ENCODE measurements around the gene EPB41L4A. TPM values are rescaled to one million over a fixed set of nuclear protein-coding genes. Genes with fewer than 3 reads are reported as not detected.
"Not testable (repeated sequence)": the region's sequence is repeated elsewhere in the genome, so short reads cannot be mapped to it uniquely, and the experiment has no call there.

The EPB41L4A gene
- total RNA-seq, 1 experiment from 2014 or later, result 5.2 TPM

DNA sequence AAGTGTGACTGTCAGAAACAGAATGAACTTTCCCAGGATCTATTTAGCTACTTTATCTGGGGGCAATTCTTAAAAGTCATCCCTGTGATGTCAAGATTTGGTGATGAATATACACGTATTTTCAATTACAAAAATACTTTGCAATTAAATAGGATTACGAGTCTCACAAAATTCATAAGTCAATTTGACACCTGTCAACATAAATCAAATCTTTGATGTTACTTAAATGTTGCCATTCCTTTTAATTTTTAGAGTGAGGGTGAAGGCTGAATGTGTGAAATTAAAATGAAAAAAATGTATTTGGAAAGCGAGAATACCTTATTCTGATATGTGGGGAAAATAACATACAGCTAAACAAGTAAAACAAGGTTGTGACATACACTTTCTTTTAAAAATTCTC is 202.9 kb downstream of the EPB41L4A start (continued):
- TF ChIP-seq, protein P1, sequence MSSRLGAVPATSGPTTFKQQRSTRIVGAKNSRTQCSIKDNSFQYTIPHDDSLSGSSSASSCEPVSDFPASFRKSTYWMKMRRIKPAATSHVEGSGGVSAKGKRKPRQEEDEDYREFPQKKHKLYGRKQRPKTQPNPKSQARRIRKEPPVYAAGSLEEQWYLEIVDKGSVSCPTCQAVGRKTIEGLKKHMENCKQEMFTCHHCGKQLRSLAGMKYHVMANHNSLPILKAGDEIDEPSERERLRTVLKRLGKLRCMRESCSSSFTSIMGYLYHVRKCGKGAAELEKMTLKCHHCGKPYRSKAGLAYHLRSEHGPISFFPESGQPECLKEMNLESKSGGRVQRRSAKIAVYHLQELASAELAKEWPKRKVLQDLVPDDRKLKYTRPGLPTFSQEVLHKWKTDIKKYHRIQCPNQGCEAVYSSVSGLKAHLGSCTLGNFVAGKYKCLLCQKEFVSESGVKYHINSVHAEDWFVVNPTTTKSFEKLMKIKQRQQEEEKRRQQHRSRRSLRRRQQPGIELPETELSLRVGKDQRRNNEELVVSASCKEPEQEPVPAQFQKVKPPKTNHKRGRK (CRISPR knock-in tag; IDR thresholded peaks at IDR 0.05; ENCODE audit: borderline replicate concordance), result no peak
- TF ChIP-seq, protein P2, sequence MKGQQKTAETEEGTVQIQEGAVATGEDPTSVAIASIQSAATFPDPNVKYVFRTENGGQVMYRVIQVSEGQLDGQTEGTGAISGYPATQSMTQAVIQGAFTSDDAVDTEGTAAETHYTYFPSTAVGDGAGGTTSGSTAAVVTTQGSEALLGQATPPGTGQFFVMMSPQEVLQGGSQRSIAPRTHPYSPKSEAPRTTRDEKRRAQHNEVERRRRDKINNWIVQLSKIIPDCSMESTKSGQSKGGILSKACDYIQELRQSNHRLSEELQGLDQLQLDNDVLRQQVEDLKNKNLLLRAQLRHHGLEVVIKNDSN (CRISPR knock-in tag; IDR thresholded peaks at IDR 0.05), result no peak
- TF ChIP-seq NFYB (CRISPR knock-in tag; conservative IDR thresholded peaks at IDR 0.05; ENCODE audit: low read depth), result no peak
- TF ChIP-seq, protein P3, sequence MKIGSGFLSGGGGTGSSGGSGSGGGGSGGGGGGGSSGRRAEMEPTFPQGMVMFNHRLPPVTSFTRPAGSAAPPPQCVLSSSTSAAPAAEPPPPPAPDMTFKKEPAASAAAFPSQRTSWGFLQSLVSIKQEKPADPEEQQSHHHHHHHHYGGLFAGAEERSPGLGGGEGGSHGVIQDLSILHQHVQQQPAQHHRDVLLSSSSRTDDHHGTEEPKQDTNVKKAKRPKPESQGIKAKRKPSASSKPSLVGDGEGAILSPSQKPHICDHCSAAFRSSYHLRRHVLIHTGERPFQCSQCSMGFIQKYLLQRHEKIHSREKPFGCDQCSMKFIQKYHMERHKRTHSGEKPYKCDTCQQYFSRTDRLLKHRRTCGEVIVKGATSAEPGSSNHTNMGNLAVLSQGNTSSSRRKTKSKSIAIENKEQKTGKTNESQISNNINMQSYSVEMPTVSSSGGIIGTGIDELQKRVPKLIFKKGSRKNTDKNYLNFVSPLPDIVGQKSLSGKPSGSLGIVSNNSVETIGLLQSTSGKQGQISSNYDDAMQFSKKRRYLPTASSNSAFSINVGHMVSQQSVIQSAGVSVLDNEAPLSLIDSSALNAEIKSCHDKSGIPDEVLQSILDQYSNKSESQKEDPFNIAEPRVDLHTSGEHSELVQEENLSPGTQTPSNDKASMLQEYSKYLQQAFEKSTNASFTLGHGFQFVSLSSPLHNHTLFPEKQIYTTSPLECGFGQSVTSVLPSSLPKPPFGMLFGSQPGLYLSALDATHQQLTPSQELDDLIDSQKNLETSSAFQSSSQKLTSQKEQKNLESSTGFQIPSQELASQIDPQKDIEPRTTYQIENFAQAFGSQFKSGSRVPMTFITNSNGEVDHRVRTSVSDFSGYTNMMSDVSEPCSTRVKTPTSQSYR (CRISPR knock-in tag; IDR thresholded peaks at IDR 0.05), result no peak

DNA sequence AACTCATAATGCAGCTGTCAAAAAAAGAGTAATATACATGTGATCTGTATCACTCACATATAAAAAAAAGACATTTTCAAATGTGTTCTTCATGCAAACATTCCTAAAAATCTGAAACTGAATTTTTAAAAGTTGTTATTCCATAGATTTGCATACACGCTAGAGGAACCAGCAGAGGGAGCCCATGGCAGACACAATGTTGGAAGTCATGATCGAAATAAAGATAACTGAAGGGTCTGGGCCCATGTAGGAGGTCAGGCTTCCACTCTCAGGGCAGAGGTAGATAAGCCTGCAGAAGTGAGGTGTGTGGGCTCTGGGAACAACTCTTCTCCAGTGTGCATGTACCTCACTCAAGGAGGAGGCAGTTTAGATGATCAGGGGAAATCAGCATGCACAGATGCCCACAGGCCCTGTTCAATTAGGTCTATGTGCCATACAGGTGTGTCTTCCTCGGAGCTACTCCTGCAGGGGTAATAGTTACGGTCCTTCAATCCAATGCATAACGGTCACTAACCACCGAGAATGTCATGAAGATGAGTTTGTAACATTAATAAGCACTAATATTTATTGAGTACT is 208.6 kb downstream of the EPB41L4A start:
- Mint-ChIP-seq H3K36me3 (peaks cover 5% of the 10 kb centered on the region; the same call in 1 of the 2 replicates), H3K9me3 (peaks cover 5% of the 10 kb centered on the region; the same call in 1 of the 2 replicates), H3K4me3 (no peak overlapping the region), H3K27ac (no peak overlapping the region), H3K4me1 (peaks cover 36% of the 10 kb centered on the region), H3K27me3 (ENCODE audit: low read depth) (peaks cover 2% of the 10 kb centered on the region; the same call in 1 of the 2 replicates)
- TF ChIP-seq, protein P4, sequence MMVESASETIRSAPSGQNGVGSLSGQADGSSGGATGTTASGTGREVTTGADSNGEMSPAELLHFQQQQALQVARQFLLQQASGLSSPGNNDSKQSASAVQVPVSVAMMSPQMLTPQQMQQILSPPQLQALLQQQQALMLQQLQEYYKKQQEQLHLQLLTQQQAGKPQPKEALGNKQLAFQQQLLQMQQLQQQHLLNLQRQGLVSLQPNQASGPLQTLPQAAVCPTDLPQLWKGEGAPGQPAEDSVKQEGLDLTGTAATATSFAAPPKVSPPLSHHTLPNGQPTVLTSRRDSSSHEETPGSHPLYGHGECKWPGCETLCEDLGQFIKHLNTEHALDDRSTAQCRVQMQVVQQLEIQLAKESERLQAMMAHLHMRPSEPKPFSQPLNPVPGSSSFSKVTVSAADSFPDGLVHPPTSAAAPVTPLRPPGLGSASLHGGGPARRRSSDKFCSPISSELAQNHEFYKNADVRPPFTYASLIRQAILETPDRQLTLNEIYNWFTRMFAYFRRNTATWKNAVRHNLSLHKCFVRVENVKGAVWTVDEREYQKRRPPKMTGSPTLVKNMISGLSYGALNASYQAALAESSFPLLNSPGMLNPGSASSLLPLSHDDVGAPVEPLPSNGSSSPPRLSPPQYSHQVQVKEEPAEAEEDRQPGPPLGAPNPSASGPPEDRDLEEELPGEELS (CRISPR knock-in tag; IDR thresholded peaks at IDR 0.05), result no peak
- TF ChIP-seq, protein P5, sequence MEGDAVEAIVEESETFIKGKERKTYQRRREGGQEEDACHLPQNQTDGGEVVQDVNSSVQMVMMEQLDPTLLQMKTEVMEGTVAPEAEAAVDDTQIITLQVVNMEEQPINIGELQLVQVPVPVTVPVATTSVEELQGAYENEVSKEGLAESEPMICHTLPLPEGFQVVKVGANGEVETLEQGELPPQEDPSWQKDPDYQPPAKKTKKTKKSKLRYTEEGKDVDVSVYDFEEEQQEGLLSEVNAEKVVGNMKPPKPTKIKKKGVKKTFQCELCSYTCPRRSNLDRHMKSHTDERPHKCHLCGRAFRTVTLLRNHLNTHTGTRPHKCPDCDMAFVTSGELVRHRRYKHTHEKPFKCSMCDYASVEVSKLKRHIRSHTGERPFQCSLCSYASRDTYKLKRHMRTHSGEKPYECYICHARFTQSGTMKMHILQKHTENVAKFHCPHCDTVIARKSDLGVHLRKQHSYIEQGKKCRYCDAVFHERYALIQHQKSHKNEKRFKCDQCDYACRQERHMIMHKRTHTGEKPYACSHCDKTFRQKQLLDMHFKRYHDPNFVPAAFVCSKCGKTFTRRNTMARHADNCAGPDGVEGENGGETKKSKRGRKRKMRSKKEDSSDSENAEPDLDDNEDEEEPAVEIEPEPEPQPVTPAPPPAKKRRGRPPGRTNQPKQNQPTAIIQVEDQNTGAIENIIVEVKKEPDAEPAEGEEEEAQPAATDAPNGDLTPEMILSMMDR (IDR thresholded peaks at IDR 0.05), result peak; percentile 29; the same call in 1 of the 2 replicates
- ATAC-seq, result peak; percentile 40
- CTCF ChIA-PET, result interaction anchor here (1.0 to 2.9 kb wide), 2 partner anchors 27 to 209 kb away, joined by 3 to 34 read pairs; partner anchors contain the start of gene EPB41L4A
- DNase-seq (ENCODE audit: low spot score), result peak; percentile 38
- POLR2A ChIA-PET, result no interaction called here

DNA sequence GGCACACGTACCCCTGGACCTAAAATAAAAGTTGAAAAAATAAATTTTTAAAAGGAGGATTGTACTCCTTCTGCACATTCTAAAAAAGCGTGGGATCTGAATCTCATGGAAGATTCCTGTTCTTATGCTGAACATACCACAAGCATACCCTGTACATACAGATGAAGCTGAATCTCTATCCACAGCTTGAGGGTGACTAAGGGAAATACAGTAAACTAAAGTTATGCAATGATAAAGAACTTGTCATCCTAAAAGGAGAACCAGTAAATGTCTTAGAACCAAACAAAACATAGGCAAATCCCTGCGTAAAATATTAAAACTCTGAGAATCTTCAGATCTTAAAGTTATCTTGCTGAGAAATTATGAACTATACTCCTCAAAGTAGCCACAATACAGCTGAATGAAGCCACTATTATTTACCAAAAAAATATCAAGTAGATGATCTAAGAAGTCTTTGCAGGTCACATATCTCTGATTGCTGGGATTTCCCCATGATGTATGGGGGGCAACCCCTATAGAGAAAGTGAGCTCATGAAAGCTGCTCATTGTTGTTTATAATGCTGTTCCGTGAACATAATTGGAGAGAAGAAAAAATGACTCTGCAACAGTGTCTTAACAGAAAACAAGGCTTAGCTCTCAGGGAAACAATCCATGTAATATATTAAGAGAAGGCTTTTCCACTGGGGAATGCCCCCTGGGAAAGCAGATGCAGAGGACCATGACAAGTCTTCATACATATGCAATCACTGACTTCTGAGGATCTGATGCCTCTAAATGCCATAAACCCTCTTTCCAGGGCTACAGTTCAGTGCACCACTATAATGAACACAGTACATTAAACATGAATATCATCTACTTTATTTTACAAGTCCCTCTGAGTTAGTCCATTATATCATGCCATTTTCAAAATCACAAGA is 210.1 kb downstream of the EPB41L4A start:
- H3K4me3 Mint-ChIP-seq, result no peak overlapping the region
- DNase-seq (ENCODE audit: low spot score), result no peak
- peaks cover 51% of the 10 kb centered on the region for H3K4me1 Mint-ChIP-seq
- peaks cover 5% of the 10 kb centered on the region; the same call in 1 of the 2 replicates for H3K36me3 Mint-ChIP-seq
- ChIA-PET POLR2A (no interaction called here), CTCF (interaction anchor here (1.0 to 1.2 kb wide), 2 partner anchors 211 to 283 kb away, joined by 3 to 8 read pairs; no protein-coding TSS in a partner anchor)
- ATAC-seq, result no peak
- TF ChIP-seq, protein P6, sequence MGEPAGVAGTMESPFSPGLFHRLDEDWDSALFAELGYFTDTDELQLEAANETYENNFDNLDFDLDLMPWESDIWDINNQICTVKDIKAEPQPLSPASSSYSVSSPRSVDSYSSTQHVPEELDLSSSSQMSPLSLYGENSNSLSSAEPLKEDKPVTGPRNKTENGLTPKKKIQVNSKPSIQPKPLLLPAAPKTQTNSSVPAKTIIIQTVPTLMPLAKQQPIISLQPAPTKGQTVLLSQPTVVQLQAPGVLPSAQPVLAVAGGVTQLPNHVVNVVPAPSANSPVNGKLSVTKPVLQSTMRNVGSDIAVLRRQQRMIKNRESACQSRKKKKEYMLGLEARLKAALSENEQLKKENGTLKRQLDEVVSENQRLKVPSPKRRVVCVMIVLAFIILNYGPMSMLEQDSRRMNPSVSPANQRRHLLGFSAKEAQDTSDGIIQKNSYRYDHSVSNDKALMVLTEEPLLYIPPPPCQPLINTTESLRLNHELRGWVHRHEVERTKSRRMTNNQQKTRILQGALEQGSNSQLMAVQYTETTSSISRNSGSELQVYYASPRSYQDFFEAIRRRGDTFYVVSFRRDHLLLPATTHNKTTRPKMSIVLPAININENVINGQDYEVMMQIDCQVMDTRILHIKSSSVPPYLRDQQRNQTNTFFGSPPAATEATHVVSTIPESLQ (CRISPR knock-in tag; IDR thresholded peaks at IDR 0.05), result no peak
- TF ChIP-seq ATF1 (CRISPR knock-in tag; IDR thresholded peaks at IDR 0.05), result no peak
- TF ChIP-seq, protein P7, sequence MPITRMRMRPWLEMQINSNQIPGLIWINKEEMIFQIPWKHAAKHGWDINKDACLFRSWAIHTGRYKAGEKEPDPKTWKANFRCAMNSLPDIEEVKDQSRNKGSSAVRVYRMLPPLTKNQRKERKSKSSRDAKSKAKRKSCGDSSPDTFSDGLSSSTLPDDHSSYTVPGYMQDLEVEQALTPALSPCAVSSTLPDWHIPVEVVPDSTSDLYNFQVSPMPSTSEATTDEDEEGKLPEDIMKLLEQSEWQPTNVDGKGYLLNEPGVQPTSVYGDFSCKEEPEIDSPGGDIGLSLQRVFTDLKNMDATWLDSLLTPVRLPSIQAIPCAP (CRISPR knock-in tag; IDR thresholded peaks at IDR 0.05), result no peak
- H3K9me3 Mint-ChIP-seq, result peaks cover 5% of the 10 kb centered on the region; the same call in 1 of the 2 replicates
- H3K27ac Mint-ChIP-seq, result no peak overlapping the region
- H3K27me3 Mint-ChIP-seq (ENCODE audit: low read depth), result peaks cover 2% of the 10 kb centered on the region; the same call in 1 of the 2 replicates

DNA sequence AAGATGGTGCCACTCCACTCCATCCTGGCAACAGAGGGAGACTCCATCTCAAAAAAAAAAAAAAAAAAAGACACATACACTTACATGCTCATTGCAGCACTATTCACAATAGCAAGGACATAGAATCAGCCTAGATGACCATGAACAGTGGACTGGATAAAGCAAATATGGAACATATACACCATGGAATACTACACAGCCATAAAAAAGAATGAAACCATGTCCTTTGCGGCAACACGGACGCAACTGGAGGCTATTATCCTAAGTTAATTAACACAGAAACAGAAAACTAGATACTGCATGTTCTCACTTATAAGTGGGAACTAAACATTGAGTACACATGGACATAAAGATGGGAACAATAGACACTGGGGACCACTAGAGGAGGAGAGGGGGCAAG is 210.9 kb downstream of the EPB41L4A start:
- peaks cover 53% of the 10 kb centered on the region for H3K4me1 Mint-ChIP-seq
- H3K4me3 Mint-ChIP-seq; H3K27me3 Mint-ChIP-seq (ENCODE audit: low read depth); H3K27ac Mint-ChIP-seq; POLR2A ChIA-PET; ATAC-seq; H3K9me3 Mint-ChIP-seq; DNase-seq (ENCODE audit: low spot score); H3K36me3 Mint-ChIP-seq; CTCF ChIA-PET: not testable (repeated sequence)
